D721Med (cell line): Measurements from ENCODE around the gene OPN3.

ENCODE experiments used
- DNase-seq: peaks from one replicate; pipeline ENCODE4 v3.0.0; 2011; ENCODE audit warnings: low spot score; ENCODE audit not compliant: insufficient read length
- FAIRE-seq: peaks from 2 replicates; lab custom pipeline; 2011; peaks lifted over from hg19 to GRCh38; lab: Jason Lieb, UNC
- TF ChIP-seq, protein P1 (sequence below): IDR thresholded peaks from 2 replicates; pipeline ENCODE4 v1.5.1; 2012; ENCODE audit warnings: mild to moderate bottlenecking, control low read depth; ENCODE audit not compliant: insufficient read depth; ENCODE audit errors: missing control alignments

Gene OPN3

GRCh38 chr1:241617426-241617825 lies 22.7 kb downstream of the OPN3 start:
- FAIRE-seq = no peak

GRCh38 chr1:241615043-241615974 lies 24.9 kb downstream of the OPN3 start:
- FAIRE-seq (no peak), DNase-seq (no peak)
- TF ChIP-seq, protein P1, sequence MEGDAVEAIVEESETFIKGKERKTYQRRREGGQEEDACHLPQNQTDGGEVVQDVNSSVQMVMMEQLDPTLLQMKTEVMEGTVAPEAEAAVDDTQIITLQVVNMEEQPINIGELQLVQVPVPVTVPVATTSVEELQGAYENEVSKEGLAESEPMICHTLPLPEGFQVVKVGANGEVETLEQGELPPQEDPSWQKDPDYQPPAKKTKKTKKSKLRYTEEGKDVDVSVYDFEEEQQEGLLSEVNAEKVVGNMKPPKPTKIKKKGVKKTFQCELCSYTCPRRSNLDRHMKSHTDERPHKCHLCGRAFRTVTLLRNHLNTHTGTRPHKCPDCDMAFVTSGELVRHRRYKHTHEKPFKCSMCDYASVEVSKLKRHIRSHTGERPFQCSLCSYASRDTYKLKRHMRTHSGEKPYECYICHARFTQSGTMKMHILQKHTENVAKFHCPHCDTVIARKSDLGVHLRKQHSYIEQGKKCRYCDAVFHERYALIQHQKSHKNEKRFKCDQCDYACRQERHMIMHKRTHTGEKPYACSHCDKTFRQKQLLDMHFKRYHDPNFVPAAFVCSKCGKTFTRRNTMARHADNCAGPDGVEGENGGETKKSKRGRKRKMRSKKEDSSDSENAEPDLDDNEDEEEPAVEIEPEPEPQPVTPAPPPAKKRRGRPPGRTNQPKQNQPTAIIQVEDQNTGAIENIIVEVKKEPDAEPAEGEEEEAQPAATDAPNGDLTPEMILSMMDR = no peak

More at GRCh38 chr1:241617426-241617825, 22.7 kb downstream of the OPN3 start:
- DNase-seq = no peak
- TF ChIP-seq, protein P1 = no peak

DNA sequence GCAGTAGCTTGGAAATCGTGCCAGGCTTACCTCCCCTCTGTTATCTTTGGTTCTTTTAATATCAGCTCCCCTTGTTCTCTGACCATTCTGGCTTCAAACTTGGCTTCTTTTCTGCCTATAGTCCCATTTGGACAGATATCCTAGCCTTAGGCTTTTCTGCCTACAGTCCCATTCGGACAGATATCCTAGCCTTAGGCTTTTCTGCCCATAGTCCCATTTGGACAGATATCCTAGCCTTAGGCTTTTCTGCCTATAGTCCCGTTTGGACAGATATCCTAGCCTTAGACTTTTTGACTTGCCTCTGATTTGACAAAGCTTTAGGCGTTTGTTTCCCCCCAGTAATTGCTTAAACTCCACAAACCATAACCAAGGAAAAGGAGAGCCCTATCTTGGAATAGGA lies 25.6 kb downstream of the OPN3 start:
- TF ChIP-seq, protein P1 = no peak
- FAIRE-seq = no peak
- no peak for DNase-seq

GRCh38 chr1:241614144-241614543 lies 26.0 kb downstream of the OPN3 start:
- DNase-seq = no peak
- no peak for FAIRE-seq

DNA sequence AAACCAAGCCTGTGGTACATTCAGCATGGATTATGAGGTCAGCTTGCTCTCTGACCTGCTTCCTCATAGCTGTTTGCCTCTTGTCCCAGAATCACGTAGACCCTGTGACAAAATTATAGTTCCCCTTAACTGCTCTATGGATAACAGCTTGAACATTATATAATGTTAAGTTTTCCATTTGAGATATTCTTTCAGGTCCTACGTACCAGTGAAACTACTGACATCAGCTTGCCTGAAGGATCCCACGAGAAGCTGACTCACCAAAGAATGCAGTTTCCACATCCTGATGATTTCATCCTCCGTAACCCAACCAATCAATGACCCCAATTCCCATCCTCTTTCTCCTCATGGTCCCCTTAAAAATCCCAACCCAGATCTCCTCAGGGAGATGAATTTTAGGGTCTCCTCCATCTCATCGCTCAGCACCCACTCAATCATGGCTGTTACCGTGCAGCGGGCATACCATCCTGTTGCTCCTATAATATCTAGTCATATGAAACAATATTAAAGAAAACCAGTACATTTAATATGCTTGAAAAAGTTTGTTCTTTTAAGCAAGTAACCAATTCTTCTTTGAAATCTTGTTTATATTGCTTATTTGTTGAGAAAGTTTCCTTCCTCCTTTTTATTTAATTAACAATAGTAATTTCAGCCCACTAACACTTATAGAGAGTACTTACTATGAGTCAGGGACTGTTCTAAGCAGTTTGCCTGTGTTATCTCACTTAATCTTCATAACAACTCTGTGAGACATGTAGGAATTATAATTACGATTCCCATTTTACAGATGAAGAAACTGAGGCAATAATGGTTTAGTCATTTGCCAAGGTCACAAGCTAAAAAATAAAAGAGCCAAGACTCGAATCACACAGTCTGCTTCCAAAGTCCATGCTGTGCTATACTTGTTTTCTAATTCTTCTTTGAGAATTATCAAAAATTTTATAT lies 27.4 kb downstream of the OPN3 start:
- FAIRE-seq (no peak), DNase-seq (no peak)

More at GRCh38 chr1:241614144-241614543, 26.0 kb downstream of the OPN3 start:
- TF ChIP-seq, protein P1 = no peak

GRCh38 chr1:241611736-241612135 lies 28.4 kb downstream of the OPN3 start:
- TF ChIP-seq, protein P1 = no peak

More for the DNA sequence above, 27.4 kb downstream of the OPN3 start:
- TF ChIP-seq, protein P1 = no peak

More at GRCh38 chr1:241611736-241612135, 28.4 kb downstream of the OPN3 start:
- no peak for DNase-seq
- FAIRE-seq = no peak
